GM04504 (cell line): ENCODE results near the gene CYBRD1.

Experiments used
- DNase-seq: peaks from one replicate; pipeline ENCODE4 v3.0.0-alpha.2; 2012; ENCODE audit warnings: low read depth

The CYBRD1 gene

GRCh38 chr2:171553858-171554257 is 31.6 kb downstream of the CYBRD1 start:
- no peak for DNase-seq

- no peak for DNase-seq
These were observed 32.8 kb downstream of the CYBRD1 start for GRCh38 chr2:171554991-171555615.

- no peak for DNase-seq
These were observed 35.1 kb downstream of the CYBRD1 start for GRCh38 chr2:171557363-171557762.

GRCh38 chr2:171563301-171563700 is 41.0 kb downstream of the CYBRD1 start:
- no peak for DNase-seq

GRCh38 chr2:171564463-171564862 is 42.2 kb downstream of the CYBRD1 start:
- no peak for DNase-seq

- DNase-seq: no peak
These were observed 43.8 kb downstream of the CYBRD1 start for GRCh38 chr2:171566057-171566456.

GRCh38 chr2:171566753-171567152 is 44.5 kb downstream of the CYBRD1 start:
- DNase-seq: no peak

GRCh38 chr2:171568089-171568488 is 45.8 kb downstream of the CYBRD1 start:
- no peak for DNase-seq

- no peak for DNase-seq
These were observed 49.4 kb downstream of the CYBRD1 start for GRCh38 chr2:171571721-171572120.

GRCh38 chr2:171574149-171574795 is 52.0 kb downstream of the CYBRD1 start:
- peak; percentile 48 for DNase-seq

GRCh38 chr2:171575606-171576005 is 53.3 kb downstream of the CYBRD1 start:
- no peak for DNase-seq

- no peak for DNase-seq
These were observed 56.0 kb downstream of the CYBRD1 start for GRCh38 chr2:171578127-171578803.

- no peak for DNase-seq
These were observed 57.2 kb downstream of the CYBRD1 start for GRCh38 chr2:171579481-171579880.

- DNase-seq: no peak
These were observed 61.3 kb downstream of the CYBRD1 start for GRCh38 chr2:171583566-171583965.

- DNase-seq: no peak
These were observed 61.7 kb downstream of the CYBRD1 start for GRCh38 chr2:171584001-171584400.

- no peak for DNase-seq
These were observed 64.9 kb downstream of the CYBRD1 start for GRCh38 chr2:171587132-171587531.

GRCh38 chr2:171587567-171587966 is 65.3 kb downstream of the CYBRD1 start:
- no peak for DNase-seq

- DNase-seq: no peak
These were observed 67.8 kb downstream of the CYBRD1 start for GRCh38 chr2:171590116-171590515.

- DNase-seq: no peak
These were observed 69.8 kb downstream of the CYBRD1 start for GRCh38 chr2:171592036-171592555.

GRCh38 chr2:171595456-171595855 is 73.2 kb downstream of the CYBRD1 start:
- no peak for DNase-seq

GRCh38 chr2:171595896-171596295 is 73.6 kb downstream of the CYBRD1 start:
- peak; percentile 83 for DNase-seq

GRCh38 chr2:171598713-171599319 is 76.5 kb downstream of the CYBRD1 start:
- DNase-seq: peak; percentile 42

- DNase-seq: no peak
These were observed 77.9 kb downstream of the CYBRD1 start for GRCh38 chr2:171600126-171600525.
